HG03460 (cell line): ENCODE measurements around the gene RFLNA.

Experiments used
- ATAC-seq: cut with Tn5 transposase; IDR thresholded peaks from one replicate; pipeline ENCODE4 v1.9.1; 2021; ENCODE audit not compliant: unreplicated experiment

RFLNA gene

DNA sequence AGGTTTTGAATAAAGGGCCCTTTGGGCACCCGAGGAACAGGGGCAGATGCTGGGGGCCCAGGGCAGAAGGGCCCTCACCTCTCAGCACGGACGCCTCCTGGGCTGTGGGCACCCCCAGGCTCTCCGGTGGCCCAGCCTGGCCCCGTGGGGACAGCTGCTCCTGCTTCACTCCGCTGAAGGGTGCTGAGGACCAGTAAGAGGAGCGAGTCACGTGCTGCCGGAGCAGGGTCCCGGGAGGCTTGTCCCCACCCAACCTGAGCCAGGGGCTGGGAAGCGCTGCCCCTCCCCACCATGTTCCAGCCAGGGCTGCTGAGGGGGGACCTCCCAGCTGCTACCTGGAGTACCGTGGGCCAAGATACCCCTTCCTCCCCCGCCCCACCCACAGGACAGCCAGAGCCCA is 59.5 kb downstream of the RFLNA start:
- ATAC-seq, result no peak

DNA sequence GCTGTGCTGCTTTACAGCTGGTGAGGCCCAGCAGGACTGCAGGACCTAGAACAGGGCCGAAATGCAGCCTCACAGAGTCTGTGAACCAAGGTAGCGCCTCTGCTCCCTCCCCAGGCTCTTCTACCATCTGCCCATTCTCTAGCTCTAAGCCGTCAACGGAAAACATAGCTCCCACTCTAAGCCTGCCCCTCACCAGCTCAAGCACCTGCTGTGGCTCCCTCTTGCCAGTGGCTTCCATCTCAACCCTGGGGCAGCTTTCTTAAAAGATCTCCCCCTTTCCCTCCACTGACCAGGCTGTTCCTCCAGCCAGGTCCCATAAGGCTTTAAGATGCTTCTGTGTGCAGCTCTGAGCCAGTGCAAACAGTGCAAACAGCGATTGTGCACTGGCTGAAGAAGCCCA is 61.3 kb downstream of the RFLNA start:
- no peak for ATAC-seq

DNA sequence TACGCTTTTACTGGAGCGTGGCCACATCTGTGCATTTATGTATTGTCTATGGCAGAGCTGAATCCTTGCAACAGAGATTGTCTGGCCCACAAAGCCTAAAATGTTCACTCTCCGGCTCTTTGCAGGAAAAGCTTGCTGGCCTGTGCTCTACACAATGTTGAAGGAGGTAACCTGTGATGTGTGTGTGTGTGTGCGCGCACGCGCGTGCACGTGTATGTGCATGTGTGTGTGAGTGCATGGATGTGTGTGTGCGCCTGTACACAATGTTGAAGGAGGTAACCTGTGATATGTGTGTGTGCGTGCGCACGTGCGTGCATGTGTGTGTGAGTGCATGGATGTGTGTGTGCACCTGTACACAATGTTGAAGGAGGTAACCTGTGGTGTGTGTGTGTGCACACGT is 62.7 kb downstream of the RFLNA start:
- ATAC-seq, result no peak

DNA sequence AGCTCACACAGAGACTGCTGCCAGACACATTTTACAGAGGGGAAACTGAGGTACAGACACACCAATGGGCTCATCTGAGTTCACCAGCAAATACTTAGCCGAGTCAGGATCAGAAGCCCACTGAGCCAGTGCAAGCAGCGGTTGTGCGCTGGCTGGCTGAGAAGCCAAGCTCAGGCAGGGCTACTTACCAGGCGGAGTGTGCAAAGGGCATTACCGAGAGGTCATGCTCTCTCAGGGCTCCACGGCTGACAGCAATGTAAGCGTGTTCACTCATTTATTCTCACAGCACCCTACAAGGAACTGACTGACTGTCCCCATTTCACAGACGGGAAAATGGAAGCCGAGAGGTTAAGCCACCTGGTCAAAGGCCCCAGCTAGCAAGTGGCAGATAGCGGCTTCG is 63.7 kb downstream of the RFLNA start:
- ATAC-seq, result no peak

DNA sequence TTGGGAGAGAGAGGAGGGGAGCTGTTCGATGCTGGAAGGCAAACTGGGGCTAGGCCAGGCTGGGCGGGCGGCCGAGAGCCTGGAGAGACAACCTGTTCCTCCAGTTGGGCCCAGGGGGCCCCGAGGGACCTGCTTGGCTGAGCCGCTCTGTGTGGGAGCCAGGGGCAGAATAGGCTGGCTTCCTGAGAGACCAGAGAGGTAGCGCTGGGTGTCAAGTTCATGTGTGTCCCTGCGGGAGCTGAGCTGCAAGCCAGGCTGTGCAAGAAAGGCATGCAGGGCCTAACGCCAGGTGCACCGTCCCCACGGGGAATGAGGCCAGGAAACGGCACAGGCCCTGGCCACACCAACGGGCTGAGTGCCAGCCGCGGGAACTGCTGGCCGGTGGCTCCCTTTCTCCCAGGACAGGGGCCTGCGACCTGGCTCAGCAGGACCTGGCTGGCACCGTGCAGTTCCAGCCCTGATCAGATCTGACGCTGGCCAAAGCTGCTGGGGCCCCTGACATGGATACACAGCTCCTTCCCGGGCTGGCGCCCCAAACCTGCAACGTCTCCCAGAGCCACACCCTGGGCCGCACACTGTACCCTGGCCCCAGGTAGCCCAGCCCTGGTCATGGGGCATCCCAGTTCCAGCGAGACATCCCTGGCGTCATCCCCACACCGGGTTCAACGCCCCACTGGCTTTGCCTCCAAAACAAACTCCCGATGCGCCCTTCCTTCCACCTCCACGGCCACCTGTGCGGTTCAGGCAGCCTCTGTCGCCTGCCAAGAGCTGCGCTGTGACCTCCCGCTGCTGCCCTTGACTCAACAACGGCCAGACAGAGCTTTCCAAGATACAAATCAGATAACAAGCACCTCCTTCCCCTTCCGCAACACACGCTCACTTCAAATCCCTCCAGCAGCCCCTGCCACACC is 65.0 kb downstream of the RFLNA start:
- no peak for ATAC-seq

DNA sequence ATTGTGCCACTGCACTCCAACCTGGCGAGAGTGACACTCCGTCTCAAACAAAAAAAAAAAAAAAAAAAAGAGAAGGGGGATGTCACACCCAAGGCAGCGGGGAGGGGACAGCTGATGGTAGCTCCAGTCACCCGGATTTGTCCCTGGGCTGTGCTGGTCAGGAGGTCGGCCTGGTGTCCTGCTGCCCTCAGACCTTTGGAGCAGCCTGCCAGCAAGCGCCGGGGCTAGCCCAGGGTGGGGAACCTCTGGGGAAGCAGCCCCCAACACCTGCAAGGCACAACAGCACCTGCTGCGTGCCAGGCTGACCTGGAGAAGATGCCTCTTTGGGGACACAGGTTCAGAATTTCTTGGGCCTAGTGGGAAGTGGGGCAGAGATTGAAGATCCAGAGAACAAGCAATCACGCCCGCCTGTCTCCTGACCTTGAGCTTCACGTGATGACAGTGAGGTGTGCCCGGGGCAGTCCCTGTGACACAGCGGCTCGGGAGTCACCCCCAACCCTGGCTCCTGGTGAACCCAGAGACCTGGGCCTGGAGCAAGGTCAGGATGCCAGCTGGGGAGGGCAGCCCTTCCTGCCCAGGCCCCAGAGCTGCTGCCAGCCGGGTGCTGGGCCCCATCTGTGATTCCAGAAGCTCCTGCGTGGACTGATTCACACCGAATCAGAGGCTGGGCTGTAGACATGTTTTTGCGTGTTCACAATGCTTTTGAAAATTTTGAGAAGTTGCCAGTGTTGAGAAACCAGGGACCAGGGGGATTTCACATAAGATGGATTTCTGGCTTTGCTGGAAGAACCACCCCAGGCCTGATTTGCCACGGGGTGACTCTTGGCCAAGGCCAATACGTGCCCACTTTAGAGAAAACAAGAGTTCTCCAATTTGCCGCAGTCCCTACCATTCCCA is 66.4 kb downstream of the RFLNA start:
- ATAC-seq, result no peak

GRCh38 chr12:124361996-124362395 is 67.1 kb downstream of the RFLNA start:
- no peak for ATAC-seq

GRCh38 chr12:124363353-124363965 is 68.6 kb downstream of the RFLNA start:
- no peak for ATAC-seq

GRCh38 chr12:124364543-124364942 is 69.7 kb downstream of the RFLNA start:
- ATAC-seq, result no peak
